ENCODE results near the gene SLC39A10.
"Not testable (repeated sequence)": the region's sequence is repeated elsewhere in the genome, so short reads cannot be mapped to it uniquely, and the experiment has no call there.

SLC39A10 gene

DNA sequence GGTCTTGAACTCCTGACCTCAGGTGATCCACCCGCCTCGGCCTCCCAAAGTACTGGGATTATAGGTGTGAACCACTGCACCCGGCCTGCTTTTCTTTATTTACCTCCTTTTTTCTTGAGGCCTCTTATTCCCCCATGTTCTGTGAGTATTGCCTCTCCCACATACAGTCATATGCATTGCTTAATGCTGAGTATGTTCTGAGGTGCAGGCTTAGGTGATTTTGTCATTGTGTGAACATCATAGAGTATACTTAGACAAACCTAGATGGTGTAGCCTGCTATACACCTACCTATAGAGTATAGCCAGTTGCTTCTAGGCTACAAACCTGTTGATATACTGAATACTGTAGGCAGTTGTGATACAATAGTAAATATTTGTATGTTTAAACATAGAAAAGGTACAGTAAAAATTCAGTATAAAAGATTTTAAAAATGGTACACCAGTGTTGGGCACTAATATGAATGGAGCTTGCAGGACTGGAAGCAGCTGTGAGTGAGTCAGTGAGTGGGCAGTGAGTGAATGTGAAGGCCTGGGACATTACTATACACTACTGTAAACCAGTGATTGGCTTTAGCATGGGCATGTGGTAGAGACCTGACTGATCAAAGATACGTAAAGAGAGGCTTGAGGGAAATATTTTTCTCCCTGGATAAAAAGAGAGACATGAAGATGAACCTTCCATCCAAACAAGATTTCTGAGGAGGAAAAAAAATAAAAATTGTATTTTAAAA lies 17.6 kb downstream of the SLC39A10 start:
- DNase-seq, result peak; percentile 24

DNA sequence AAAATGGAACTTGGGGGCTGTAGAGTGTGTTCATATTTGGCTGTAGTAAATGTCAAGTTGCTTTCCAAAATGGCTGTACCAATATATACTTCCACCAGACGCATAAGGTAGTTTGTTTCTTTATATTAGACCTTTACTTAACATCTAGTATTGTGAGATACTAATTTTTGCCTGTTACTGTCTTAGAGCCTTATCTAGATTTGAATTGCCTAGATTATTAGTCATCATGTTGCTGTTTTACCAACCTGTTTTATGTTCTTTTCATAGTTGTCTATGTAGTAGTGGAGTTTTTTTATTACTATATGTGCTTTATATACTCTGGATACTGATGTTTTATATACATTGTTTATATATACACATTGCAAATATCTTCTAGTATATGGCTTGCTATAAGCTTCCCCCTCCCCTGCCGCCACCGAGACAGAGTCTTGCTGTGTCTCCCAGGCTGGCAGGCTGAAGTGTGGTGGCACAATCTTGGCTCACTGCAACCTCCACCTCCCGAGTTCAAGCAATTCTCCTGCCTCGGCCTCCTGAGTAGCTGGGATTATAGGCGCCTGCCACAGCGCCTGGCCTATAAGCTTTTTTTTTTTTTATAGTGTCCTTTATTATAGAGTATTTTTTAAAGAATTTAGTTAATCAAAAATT lies 18.9 kb downstream of the SLC39A10 start:
- peak; percentile 5 for DNase-seq

DNA sequence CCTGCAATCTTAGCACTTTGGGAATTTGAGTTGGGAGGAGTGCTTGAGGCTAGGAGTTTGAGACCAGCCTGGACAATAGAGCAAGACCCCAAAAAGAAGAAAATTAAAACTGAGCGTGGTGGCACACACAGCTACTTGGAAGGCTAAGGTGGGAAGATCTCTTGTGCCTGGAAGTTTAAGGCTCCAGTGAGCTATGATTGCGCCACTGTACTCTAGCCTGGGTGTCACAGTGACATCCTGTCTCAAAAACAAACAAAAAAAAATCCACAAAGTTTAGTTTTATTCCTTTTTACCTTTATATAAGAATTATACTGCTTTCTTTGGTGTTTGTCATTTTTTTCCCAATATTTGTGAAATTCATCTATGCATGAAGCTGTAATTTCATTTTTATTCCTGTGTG lies 20.3 kb downstream of the SLC39A10 start:
- no peak for DNase-seq

DNA sequence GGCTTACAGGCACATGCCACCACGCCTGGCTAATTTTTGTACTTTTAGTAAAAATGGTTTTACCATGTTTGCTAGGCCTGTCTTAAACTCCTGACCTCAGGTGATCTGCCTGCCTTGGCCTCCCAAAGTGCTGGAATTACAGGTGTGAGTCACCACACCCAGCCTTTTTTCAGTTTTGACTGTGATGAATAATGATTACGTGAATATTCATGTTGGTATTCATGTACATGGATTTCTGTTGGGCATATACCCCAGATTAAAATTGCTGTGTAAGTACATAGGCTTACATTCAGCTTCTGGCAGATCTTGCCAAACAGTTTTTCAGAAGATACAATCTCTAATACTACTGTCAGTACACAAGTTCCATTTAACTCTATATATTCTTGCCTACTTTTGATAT lies 20.9 kb downstream of the SLC39A10 start:
- DNase-seq, result no peak

DNA sequence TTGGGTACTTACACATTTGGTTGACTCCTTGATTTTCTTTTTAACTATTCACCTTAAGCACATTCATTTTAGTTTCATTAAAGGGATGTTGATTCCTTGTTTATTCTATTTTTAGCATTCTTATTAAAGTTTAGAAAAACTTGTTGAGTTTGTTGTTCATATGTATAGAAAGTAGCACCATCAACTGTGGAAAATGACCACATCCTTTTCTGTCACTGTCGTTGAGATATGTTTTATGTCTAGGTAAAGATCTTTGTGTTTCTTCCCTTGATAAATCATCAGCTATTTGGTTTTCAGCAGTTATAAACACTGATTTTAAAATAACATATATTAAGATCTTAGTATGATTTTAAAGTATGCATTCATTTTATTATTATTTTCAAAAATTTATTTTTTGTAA lies 25.1 kb downstream of the SLC39A10 start:
- no peak for DNase-seq

DNA sequence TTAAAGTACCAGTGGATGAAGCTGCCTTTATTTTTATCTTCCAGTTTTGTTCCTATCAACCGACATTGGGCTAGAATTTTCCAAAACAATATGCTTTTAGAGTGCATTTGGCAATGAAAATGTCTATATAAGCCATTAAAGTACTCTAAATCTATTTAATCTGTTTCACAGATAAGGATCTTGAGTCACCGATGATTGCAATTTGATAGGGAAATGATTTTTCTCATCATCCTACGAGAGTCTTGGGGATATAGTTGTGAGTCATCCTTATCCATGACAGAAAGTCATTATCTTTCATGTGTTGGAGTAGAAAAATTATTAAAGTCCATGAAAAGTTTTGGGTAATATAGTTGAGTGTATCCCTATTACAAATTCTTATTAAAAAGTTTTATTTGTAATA lies 26.1 kb downstream of the SLC39A10 start:
- no peak for DNase-seq

DNA sequence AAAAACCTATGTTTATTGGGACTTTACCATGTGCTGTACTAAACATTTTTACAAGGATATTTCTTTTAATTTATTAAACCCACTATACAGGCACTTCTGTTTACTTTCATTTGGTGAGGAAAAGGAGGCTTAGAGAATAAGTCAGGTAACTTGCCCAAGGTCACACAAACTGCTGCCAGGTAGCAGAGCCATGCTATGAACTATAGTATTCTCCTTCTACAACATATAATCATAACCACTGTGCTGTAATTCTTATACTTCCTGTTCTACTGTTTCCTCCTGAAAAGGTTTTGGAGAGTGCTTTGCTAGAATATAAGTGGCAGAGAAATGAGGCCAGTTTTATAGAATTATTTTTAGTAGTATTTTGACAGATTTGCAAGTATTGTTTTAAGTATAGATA lies 29.5 kb downstream of the SLC39A10 start:
- no peak for DNase-seq

DNA sequence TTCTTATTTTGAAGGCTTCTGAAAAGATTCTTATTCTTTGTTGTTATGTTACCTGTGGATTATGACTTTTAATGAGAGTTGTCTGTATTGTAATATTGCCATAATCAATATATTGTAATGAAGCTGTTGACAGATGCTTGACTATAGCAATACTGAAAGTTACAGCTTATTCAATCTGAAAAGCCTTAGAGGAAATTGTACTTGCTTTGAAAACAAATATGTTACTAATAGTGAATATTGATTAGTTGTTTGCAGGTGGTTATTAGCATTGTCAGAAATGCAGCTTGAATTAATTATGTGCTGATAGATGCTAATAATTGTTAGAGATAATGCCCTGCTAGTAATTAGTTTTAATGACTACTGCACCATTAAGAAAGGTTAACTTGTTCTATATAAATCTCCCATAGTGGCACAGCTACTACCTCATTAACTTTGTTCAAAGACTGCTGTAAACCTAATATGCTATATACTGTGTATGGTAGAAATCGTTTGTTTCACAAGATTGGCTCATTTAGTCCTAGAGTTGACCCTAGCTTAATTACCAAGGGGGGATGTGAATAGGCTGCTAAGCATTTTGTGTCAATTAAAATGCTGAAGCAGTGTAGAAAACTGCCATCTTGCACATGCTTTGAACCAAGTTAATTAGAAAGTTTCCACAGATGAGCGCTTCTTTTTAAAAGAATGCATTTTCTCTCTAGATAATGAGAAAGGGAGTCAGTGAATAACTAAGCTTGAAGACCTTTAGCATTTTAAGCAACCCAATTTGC lies 30.5 kb downstream of the SLC39A10 start:
- DNase-seq, result no peak

DNA sequence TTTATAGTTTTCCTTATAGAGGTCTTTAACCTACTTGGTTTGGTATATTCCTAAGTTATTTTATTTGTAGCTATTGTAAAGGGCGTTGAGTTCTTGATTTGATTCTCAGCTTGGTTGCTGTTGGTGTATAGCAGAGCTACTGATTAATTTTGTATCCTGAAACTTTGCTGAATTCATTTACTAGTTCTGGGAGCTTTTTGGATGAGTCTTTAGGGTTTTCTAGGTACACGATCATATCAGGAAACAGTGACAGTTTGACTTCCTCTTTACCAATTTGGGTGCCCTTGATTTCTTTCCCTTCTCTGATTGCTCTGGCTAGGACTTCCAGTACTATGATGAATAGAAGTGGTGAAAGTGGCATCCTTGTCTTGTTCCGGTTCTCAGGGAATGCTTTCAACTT lies 35.5 kb downstream of the SLC39A10 start:
- DNase-seq, result not testable (repeated sequence)

DNA sequence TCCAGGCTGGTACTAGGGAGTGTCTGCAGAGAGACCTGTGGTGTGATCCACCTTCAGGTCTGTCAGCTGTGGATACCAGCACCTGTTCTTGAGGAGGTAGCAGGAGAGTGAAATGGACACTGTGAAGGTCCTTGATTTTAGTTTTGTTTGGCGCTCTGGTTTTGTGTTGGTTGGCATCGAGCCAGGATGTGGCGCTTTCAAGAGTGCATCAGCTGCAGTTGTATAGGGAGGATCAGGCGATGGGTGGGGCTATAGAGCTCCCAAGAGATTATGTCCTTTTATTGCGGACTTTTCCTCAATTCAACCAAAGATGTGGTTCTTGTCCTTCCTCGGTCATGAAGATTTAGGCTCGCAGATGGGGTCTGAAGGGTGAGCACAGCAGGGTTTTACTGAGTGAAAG lies 37.5 kb downstream of the SLC39A10 start:
- no peak for DNase-seq

DNA sequence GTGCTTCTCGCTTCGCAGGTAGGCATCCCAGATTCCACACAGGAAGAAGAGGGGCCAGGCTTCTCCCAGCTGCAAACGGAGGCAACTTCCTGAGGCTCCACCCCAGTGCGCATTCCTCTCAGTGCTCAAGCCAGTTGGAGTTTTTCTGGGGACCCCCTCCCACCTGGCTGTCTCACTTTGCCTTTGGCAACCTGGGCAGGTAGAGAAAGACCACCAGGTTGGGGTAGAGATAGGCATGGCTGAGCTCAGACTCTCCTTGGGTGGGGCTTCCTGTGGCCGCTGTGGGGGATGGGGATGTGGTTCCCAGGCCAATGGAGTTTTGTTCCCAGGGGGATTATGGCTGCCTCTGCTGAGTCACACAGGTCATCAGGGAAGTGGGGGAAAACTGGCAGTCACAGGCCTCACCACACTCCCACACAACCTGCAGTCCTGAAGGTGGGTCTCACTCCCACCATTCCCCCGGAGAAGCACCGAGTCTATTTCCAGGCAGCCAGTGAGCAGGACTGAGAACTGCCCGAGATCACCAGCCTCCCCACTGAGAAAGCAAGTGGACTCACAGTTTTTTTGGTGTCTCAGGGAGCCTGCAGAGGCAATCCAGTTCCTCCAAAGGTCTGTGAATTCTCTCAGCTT lies 38.1 kb downstream of the SLC39A10 start:
- peak; percentile 3 for DNase-seq

DNA sequence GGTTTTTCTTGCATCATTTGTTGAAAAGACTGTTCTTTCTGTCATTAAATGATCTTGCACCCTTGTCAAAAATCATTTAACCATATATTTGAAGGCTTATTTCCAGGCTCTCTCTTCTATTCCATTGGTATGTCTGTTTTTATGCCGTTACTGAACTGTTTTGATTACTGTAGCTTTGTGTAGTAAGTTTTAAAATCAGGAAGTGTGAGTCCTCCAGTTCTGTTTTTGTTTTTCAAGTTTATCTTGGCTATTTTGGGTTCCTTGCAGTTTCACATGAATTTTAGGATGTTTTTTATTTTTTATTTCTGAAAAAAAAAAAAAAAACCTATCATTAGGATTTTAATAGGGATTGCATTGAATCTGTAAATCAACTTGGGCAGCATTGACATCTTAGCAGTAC lies 39.0 kb downstream of the SLC39A10 start:
- DNase-seq, result no peak

DNA sequence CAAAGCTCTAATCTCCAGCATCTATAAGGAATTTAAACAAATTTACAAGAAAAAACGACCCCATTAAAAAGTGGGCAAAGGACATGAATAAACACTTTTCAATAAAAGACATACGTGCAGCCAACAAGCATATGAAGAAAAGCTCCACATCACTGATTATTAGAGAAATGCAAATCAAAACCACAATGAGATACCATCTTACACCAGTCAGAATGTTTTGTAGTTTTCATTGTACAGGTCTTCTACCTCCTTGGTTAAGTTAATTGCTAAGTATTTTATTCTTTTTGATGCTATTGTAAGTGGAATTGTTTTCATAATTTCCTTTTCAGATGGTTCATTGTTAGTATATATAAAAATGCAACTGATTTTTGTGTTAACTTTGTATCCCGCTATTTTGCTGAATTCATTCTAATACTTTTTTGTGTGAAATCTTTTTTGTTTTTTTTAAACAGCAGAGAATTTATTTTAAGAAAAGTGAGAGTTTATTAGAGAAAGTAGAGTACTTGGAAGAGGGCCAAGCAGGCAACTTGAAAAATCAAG lies 40.7 kb downstream of the SLC39A10 start:
- DNase-seq, result no peak

DNA sequence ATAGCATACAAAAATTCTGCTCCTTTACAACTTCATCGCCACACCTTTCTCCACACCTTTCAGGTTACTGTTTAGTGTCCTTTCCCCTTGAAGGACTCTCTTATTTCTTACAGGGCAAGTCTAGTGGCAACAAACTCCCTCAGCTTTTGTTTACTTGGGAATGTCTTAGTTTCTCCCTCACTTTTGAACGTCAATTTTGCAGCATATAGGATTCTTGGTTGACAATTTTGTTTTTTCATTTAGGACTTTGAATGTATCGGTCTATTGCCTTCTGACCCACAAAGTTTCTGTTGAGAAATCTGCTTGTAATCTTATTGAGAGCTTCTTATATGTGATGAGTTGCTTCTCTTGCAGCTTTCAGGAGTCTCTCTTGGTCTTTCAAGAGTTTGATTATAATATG lies 43.5 kb downstream of the SLC39A10 start:
- DNase-seq, result no peak

DNA sequence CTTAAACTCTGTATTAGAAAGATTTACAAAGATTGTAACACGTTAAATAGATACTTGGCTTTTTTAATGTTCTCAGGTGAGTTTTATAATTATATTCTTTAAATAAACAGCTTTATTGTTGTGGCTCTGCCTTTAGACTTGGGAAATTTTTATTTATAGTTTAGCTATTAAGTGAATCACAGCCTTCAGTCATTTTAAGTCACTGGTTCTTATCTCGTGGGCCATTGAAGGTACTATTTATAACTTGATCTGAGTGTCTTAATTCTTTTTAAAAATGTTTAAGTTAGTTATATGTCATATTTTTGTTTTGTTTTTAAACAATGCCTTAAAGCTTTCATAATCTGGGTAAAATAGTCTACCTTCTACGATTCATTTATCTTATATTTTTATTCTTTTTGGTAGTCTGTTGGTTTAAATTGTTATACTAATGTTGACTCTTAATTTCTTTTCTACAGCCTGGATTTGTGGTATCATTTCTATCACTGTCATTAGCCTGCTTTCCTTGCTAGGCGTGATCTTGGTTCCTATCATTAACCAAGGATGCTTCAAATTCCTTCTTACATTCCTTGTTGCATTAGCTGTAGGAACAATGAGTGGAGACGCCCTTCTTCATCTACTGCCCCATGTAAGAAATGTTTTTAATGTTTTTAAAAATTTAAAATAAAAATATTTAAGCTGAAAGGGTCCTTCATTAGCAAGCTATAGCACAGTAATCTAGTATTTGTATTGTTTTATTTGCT lies 49.3 kb downstream of the SLC39A10 start:
- DNase-seq, result peak; percentile 68

DNA sequence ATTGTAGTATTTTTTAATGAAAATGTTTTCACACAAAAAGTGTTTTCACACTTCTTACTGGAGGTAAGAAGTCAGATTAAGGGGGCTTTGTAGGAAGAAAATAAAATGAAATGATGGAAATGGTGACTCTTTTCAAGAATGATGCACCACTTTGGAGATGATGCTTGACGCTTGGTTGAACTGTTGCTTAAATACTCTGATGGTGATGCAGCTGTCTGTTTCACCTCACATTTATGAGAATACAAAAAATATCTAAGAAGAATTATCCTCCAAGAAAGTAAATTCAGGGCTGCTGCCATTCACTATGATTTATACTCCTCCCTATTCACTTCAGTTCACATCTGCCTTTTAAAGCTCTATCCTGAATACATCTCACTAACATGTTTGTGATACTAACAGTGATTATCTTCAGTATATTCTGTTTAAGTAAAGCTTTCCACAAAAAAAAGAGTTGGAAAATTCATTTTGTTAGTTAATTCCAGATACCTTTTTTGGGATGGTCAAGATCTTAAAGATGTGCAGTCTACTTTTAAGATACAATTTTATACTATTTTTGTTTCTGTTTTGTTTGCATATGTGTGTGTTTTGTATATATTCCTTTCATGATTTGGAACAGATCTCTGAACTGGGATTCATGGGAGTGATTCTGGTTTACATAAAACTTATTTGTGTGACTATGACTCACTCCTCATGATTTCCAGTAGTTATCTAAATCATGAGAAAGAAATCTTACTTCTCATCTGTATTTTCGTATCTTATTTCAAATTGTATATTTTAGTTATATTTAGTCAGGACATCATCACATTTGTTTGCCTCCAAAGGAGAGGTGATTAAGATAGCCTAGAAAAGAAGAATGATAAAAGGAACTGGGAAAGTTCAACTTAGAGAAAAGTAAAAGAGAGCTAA lies 53.1 kb downstream of the SLC39A10 start:
- peak; percentile 2 for DNase-seq

DNA sequence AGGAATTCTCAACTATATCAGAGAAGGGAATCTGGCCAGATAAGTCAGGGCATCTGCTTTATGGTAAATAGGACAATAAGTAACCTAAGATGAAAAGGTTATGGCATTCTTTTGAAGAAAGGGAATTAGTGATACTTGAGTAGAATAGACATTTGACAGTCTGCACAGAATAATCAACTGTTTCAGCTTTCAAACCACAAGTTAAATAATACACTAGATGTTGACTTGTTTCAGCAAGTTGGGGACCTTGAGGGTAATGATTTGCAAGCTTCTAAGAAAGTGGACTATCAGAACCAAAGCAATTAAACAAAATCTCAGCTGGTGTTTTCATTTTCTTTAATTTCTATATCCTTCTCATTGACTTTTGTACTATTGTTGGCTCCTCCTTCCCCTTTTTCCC lies 54.5 kb downstream of the SLC39A10 start:
- DNase-seq, result no peak

DNA sequence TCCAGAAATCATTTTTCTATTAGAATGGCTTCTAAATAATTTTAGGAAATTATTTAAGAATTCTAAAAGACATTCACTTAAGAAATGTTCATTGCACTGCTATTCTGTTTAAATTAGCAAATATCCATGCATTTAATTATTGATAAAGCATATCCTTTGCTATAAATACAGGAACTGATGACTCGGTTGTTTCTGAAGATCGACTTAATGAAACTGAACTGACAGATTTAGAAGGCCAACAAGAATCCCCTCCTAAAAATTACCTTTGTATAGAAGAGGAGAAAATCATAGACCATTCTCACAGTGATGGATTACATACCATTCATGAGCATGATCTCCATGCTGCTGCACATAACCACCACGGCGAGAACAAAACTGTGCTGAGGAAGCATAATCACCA lies 59.4 kb downstream of the SLC39A10 start:
- no peak for DNase-seq

DNA sequence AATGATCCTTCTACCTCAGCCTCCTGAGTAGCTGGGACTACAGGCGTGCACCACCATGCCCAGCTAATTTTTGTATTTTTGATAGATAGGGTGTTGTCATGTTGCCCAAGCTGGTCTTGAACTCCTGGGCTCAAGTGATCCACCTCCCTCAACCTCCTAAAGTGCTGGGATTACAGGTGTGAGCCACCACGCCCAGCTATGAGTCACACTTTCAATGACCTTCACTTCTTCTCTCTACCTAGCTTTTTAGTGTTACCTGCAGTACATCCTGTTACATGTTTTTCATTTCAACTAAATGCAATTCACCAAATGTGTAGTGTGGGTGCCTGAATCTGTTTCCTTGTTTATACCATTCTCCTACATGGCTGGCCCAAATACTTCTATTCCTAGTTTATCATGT lies 64.0 kb downstream of the SLC39A10 start:
- DNase-seq, result no peak

DNA sequence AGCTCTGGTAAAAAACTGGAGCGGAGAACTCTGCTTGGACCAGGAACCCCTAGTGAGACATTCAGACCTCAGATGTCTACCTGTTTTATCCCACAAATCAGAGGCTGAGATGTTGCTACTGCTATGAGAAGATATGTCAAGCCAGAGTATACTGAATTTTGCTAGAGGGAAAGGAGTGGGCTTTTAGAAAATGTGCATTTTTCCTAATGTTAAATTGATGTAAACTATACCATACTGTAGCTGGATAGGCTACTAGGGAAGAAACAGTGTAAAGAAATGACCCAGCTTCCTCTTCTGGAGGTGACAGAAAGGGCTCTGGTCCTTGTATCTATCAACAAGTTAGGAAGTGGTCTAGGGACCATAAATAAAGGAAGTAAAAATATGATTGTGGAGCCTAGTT lies 65.0 kb downstream of the SLC39A10 start:
- DNase-seq, result no peak

DNA sequence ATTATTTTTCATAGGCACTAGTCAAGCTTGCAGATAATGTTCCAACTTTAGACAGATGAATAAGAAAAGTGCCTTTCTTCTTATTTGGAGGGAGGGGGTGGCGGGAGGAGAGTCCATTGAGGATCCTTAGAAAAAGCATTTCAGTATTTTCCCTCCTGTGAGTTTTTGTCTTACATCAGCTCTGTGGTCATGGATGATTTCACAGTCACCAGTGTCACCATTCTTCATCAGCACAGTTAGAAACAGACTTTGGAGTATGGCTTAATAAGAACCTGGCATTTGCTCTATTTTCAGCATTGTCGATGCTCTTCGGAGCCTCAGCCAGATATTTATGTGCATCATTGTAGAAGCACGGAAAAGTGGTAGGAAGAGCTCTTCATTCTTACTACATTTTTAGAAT lies 70.1 kb downstream of the SLC39A10 start:
- no peak for DNase-seq

DNA sequence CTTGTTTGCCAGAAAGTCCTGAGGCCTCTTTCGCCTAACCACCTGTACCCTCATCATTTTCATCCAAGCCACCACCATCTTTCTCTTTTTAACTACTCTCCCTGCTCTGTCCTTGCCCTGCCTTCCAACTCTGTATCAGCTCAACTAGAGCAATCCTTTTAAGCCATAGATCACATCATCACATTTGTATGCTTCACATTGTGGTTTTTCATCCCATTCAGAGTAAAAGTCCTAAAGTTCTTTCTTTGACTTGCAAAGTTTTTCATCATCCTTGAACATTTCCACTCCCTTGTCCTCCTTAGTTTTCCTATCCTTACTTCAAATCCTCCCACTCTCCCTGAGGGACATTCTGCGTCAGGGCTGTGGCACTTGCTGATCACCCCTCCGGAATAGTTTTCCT lies 73.9 kb downstream of the SLC39A10 start:
- no peak for DNase-seq

Data from NCI-H226 (cell line).